Neural progenitor cell (in vitro differentiated cells): ENCODE data around the gene CILP. TPM values are rescaled to one million over a fixed set of nuclear protein-coding genes. Genes with fewer than 3 reads are reported as not detected.

Source experiments
- DNase-seq: peaks from one replicate; pipeline ENCODE4 v3.0.0-alpha.2; 2016; ENCODE audit warnings: low spot score
- H2AFZ ChIP-seq: fragments of 200-600 bp; sonication (generic); replicated peaks from 2 replicates; pipeline ENCODE4 v1.6.1; 2016; ENCODE audit warnings: antibody characterized with exemption
- H3F3A ChIP-seq: fragments of 200-600 bp; sonication (generic); 2 replicates; pipeline ENCODE4 v1.6.1; 2016; ENCODE audit warnings: antibody characterized with exemption, low read depth
- H3K27ac ChIP-seq: fragments of 200-600 bp; sonication (generic); 2 replicates; pipeline ENCODE4 v1.5.1; 2016; ENCODE audit warnings: mild to moderate bottlenecking
- H3K27me3 ChIP-seq: fragments of 200-600 bp; sonication (generic); 2 replicates; pipeline ENCODE4 v1.6.1; 2016; ENCODE audit warnings: mild to moderate bottlenecking, moderate library complexity
- H3K36me3 ChIP-seq: fragments of 200-600 bp; sonication (generic); 2 replicates; pipeline ENCODE4 v1.5.1; 2016
- H3K4me1 ChIP-seq: fragments of 200-600 bp; sonication (generic); 2 replicates; pipeline ENCODE4 v1.6.1; 2016; ENCODE audit warnings: mixed run types
- H3K4me2 ChIP-seq: fragments of 200-600 bp; sonication (generic); 2 replicates; pipeline ENCODE4 v1.6.1; 2016
- H3K4me3 ChIP-seq: fragments of 200-600 bp; sonication (generic); 2 replicates; pipeline ENCODE4 v1.5.1; 2016
- H3K79me2 ChIP-seq: fragments of 200-600 bp; sonication (generic); 2 replicates; pipeline ENCODE4 v1.6.1; 2016; ENCODE audit warnings: low read depth
- H3K9ac ChIP-seq: fragments of 200-600 bp; sonication (generic); 2 replicates; pipeline ENCODE4 v1.6.1; 2016
- H3K9me3 ChIP-seq: fragments of 200-600 bp; sonication (generic); 2 replicates; pipeline ENCODE4 v1.5.1; 2016; ENCODE audit warnings: low read depth
- H4K20me1 ChIP-seq: fragments of 200-600 bp; sonication (generic); 2 replicates; pipeline ENCODE4 v1.6.1; 2016; ENCODE audit warnings: low read depth
- H3K27ac Mint-ChIP-seq: 3 replicates; pipeline ENCODE4 v1.8.0; 2021; ENCODE audit warnings: mixed read lengths
- H3K27me3 Mint-ChIP-seq: 2 replicates; pipeline ENCODE4 v1.8.0; 2022; ENCODE audit warnings: low read depth, mild to moderate bottlenecking, inconsistent platforms, moderate library complexity, mixed read lengths; ENCODE audit not compliant: insufficient read depth
- H3K36me3 Mint-ChIP-seq: 3 replicates; pipeline ENCODE4 v1.8.0; 2021; ENCODE audit warnings: mixed read lengths
- H3K4me1 Mint-ChIP-seq: 3 replicates; pipeline ENCODE4 v1.8.0; 2021; ENCODE audit warnings: mixed read lengths
- H3K4me3 Mint-ChIP-seq: 3 replicates; pipeline ENCODE4 v1.8.0; 2021; ENCODE audit warnings: mild to moderate bottlenecking, moderate library complexity, mixed read lengths
- H3K9me3 Mint-ChIP-seq: 3 replicates; pipeline ENCODE4 v1.8.0; 2020; ENCODE audit warnings: mixed read lengths
- CTCF ChIP-seq: fragments of 200-600 bp; sonication (generic); IDR thresholded peaks from 2 replicates; pipeline ENCODE4 v1.5.1; 2017; ENCODE audit warnings: antibody characterized with exemption, mild to moderate bottlenecking
- EZH2 ChIP-seq: fragments of 200-600 bp; sonication (generic); IDR thresholded peaks from 2 replicates; pipeline ENCODE4 v1.6.1; 2017; ENCODE audit warnings: antibody characterized with exemption, mild to moderate bottlenecking, moderate library complexity
- EZH2phosphoT487 ChIP-seq: fragments of 200-600 bp; sonication (generic); IDR thresholded peaks from 2 replicates; pipeline ENCODE4 v1.6.1; 2017; ENCODE audit warnings: antibody characterized with exemption
- total RNA-seq: library from RNA; depleted of rRNA; stranded (reverse); fragments of >200 nt; gene quantifications from 2 replicates; pipeline ENCODE4 v1.2.3, GENCODE V29; 2015; ENCODE audit warnings: low replicate concordance

The CILP gene
- total RNA-seq, 1 donor from 2014 or later = not detected

- no peaks in the 10 kb centered on the region for H3K9me3 Mint-ChIP-seq
- no peak for DNase-seq
- Histone ChIP-seq H3K4me1 (no peaks in the 10 kb centered on the region), H3K79me2 (no peaks in the 10 kb centered on the region), H3K9me3 (no peaks in the 10 kb centered on the region), H3K27ac (no peak overlapping the region), H3K27me3 (no peaks in the 10 kb centered on the region), H3F3A (peaks cover 20% of the 10 kb centered on the region), H3K9ac (no peak overlapping the region), H3K4me3 (no peak overlapping the region), H4K20me1 (peaks cover 3% of the 10 kb centered on the region), H3K36me3 (peaks cover 13% of the 10 kb centered on the region), H2AFZ (no peak overlapping the region), H3K4me2 (no peak overlapping the region)
- H3K4me3 Mint-ChIP-seq = no peak overlapping the region
- H3K4me1 Mint-ChIP-seq = no peaks in the 10 kb centered on the region
- no peaks in the 10 kb centered on the region for H3K27me3 Mint-ChIP-seq
- TF ChIP-seq EZH2 = no peak
- H3K27ac Mint-ChIP-seq = no peak overlapping the region
- H3K36me3 Mint-ChIP-seq = peaks cover 2% of the 10 kb centered on the region
Measured at GRCh38 chr15:65164139-65164538, 47.1 kb downstream of the CILP start.

GRCh38 chr15:65163041-65163440, 48.2 kb downstream of the CILP start:
- peaks cover 3% of the 10 kb centered on the region for H4K20me1 ChIP-seq
- H3K9me3 ChIP-seq = no peaks in the 10 kb centered on the region
- no peak overlapping the region for H3K4me3 Mint-ChIP-seq
- H2AFZ ChIP-seq = no peak overlapping the region
- peaks cover 20% of the 10 kb centered on the region for H3F3A ChIP-seq
- H3K4me1 ChIP-seq = no peaks in the 10 kb centered on the region
- peaks cover 2% of the 10 kb centered on the region for H3K36me3 Mint-ChIP-seq
- H3K4me3 ChIP-seq = no peak overlapping the region
- no peak for DNase-seq
- H3K4me1 Mint-ChIP-seq = no peaks in the 10 kb centered on the region
- H3K27ac ChIP-seq = no peak overlapping the region
- no peaks in the 10 kb centered on the region for H3K27me3 ChIP-seq
- H3K36me3 ChIP-seq = peaks cover 16% of the 10 kb centered on the region
- H3K27me3 Mint-ChIP-seq = no peaks in the 10 kb centered on the region
- no peak overlapping the region for H3K9ac ChIP-seq
- H3K4me2 ChIP-seq = no peak overlapping the region
- no peaks in the 10 kb centered on the region for H3K79me2 ChIP-seq
- H3K9me3 Mint-ChIP-seq = no peaks in the 10 kb centered on the region
- TF ChIP-seq EZH2phosphoT487 = no peak
- TF ChIP-seq CTCF = no peak
- TF ChIP-seq EZH2 = no peak
- H3K27ac Mint-ChIP-seq = no peak overlapping the region

GRCh38 chr15:65156692-65157091, 54.6 kb downstream of the CILP start:
- no peaks in the 10 kb centered on the region for H3F3A ChIP-seq
- peaks cover 14% of the 10 kb centered on the region for H3K36me3 Mint-ChIP-seq

More at GRCh38 chr15:65156692-65157091, 54.6 kb downstream of the CILP start:
- Mint-ChIP-seq H3K4me1 (no peaks in the 10 kb centered on the region), H3K4me3 (no peak overlapping the region), H3K27ac (no peak overlapping the region), H3K9me3 (no peaks in the 10 kb centered on the region), H3K27me3 (no peaks in the 10 kb centered on the region)
- Histone ChIP-seq H3K4me2 (no peak overlapping the region), H3K27ac (no peak overlapping the region), H3K27me3 (no peaks in the 10 kb centered on the region), H3K9ac (no peak overlapping the region), H3K9me3 (no peaks in the 10 kb centered on the region), H4K20me1 (peaks cover 3% of the 10 kb centered on the region), H2AFZ (no peak overlapping the region), H3K4me1 (no peaks in the 10 kb centered on the region), H3K4me3 (no peak overlapping the region), H3K36me3 (peaks cover 31% of the 10 kb centered on the region), H3K79me2 (no peaks in the 10 kb centered on the region)
- TF ChIP-seq EZH2 (no peak), EZH2phosphoT487 (no peak), CTCF (no peak)
- no peak for DNase-seq
